OCI-LY7 (cell line): Measurements from ENCODE around the gene PKD1L1. TPM values are rescaled to one million over a fixed set of nuclear protein-coding genes. Genes with fewer than 3 reads are reported as not detected.

Source experiments
- BruUV-seq: library from RNA; stranded (reverse); fragments of 400-500 nt; replicated peaks from 2 replicates; lab custom pipeline; 2021; lab: Mats Ljungman, UMichigan
- CTCF ChIA-PET: fragments of 300-600 bp; sonication (Branson Sonifier 250); formaldehyde crosslinking; loops from one replicate; lab custom pipeline; 2022; ENCODE audit warnings: antibody characterized with exemption; ENCODE audit not compliant: unreplicated experiment; lab: Charles Lee
- POLR2A ChIA-PET: fragments of 300-600 bp; sonication (Branson Sonifier 250); formaldehyde crosslinking; loops from one replicate; lab custom pipeline; 2022; ENCODE audit warnings: antibody characterized with exemption; lab: Charles Lee
- DNase-seq: peaks from one replicate; pipeline ENCODE4 v3.0.0-alpha.2; 2015; ENCODE audit warnings: low spot score
- H2AFZ ChIP-seq: fragments of 200-600 bp; sonication (generic), shearing (Covaris generic); 2 replicates; pipeline ENCODE4 v1.6.1; 2014; ENCODE audit warnings: mild to moderate bottlenecking, antibody characterized with exemption, low read length, moderate library complexity
- H3K27ac ChIP-seq: fragments of 200-600 bp; sonication (generic); 2 replicates; pipeline ENCODE4 v1.5.1; 2014; ENCODE audit warnings: mixed run types, low read depth, mild to moderate bottlenecking, moderate library complexity, low read length, inconsistent platforms; ENCODE audit not compliant: poor library complexity, severe bottlenecking
- H3K36me3 ChIP-seq: fragments of 200-600 bp; sonication (generic); 2 replicates; pipeline ENCODE4 v1.6.1; 2014; ENCODE audit warnings: mild to moderate bottlenecking, antibody characterized with exemption, low read length, moderate library complexity, mixed read lengths; ENCODE audit not compliant: insufficient read depth
- H3K4me1 ChIP-seq: fragments of 200-600 bp; sonication (generic); 2 replicates; pipeline ENCODE4 v1.5.1; 2014; ENCODE audit warnings: mild to moderate bottlenecking, low read length; ENCODE audit not compliant: insufficient read depth, poor library complexity, severe bottlenecking
- H3K4me2 ChIP-seq: fragments of 200-600 bp; sonication (generic); 2 replicates; pipeline ENCODE4 v1.6.1; 2014; ENCODE audit warnings: mild to moderate bottlenecking, low read length
- H3K4me3 ChIP-seq: fragments of 200-600 bp; sonication (generic); 2 replicates; pipeline ENCODE4 v1.5.1; 2014; ENCODE audit warnings: mild to moderate bottlenecking, low read depth, low read length; ENCODE audit not compliant: poor library complexity, severe bottlenecking
- H3K79me2 ChIP-seq: fragments of 200-600 bp; sonication (generic); 2 replicates; pipeline ENCODE4 v1.6.1; 2016; ENCODE audit warnings: low read depth, mild to moderate bottlenecking, low read length, moderate library complexity, mixed read lengths; ENCODE audit not compliant: insufficient read depth
- H3K9me2 ChIP-seq: fragments of 200-600 bp; sonication (generic); 2 replicates; pipeline ENCODE4 v1.6.1; 2016; ENCODE audit warnings: mild to moderate bottlenecking, low read length, mixed read lengths; ENCODE audit not compliant: insufficient read depth
- H3K9me3 ChIP-seq: fragments of 200-600 bp; sonication (generic); 2 replicates; pipeline ENCODE4 v1.6.1; 2014; ENCODE audit warnings: mild to moderate bottlenecking, mixed run types, low read length, mixed read lengths
- H4K20me1 ChIP-seq: fragments of 200-600 bp; sonication (generic); 2 replicates; pipeline ENCODE4 v1.6.1; 2014; ENCODE audit warnings: mild to moderate bottlenecking, antibody characterized with exemption, low read length, moderate library complexity, mixed read lengths; ENCODE audit not compliant: insufficient read depth
- CTCF ChIP-seq: fragments of 200-600 bp; sonication (generic); conservative IDR thresholded peaks from 2 replicates; pipeline ENCODE4 v1.5.1; 2014; ENCODE audit warnings: mild to moderate bottlenecking, antibody characterized with exemption, low read length, moderate library complexity, mixed read lengths
- EZH2phosphoT487 ChIP-seq: fragments of 200-600 bp; sonication (generic); IDR thresholded peaks from 2 replicates; pipeline ENCODE4 v1.6.1; 2018; ENCODE audit warnings: low read depth, borderline replicate concordance, mild to moderate bottlenecking, mixed run types, antibody characterized with exemption, low read length, moderate library complexity, mixed read lengths
- intact Hi-C: fragments of 100-400 bp; cut with micrococcal nuclease; formaldehyde crosslinking; loops from one replicate; pipeline ENCODE4 v1.10.0; 2022; ENCODE audit not compliant: unreplicated experiment
- total RNA-seq, 2 experiments: library from RNA; depleted of rRNA in 1 of 2; stranded (reverse); fragments of >200 nt in 1 of 2; shearing (Covaris generic) in 1 of 2; gene quantifications; 2 replicates each; pipeline ENCODE4 v1.2.3, GENCODE V29; 2014 to 2022

The PKD1L1 gene
- total RNA-seq, 2 experiments from 2014 or later, result 0.19 to 0.63 TPM

GRCh38 chr7:47893721-47894365 is 54.4 kb downstream of the PKD1L1 start:
- H2AFZ ChIP-seq, result no peak overlapping the region
- H3K79me2 ChIP-seq, result no peaks in the 10 kb centered on the region
- H3K4me3 ChIP-seq, result no peak overlapping the region
- no peaks in the 10 kb centered on the region for H3K9me2 ChIP-seq
- intact Hi-C loops, result loop anchor here (5.0 kb wide), 1 partner anchor 43 kb away; no protein-coding TSS in a partner anchor
- no peak for DNase-seq
- no peak overlapping the region for H3K27ac ChIP-seq
- H3K36me3 ChIP-seq, result no peaks in the 10 kb centered on the region
- no peaks in the 10 kb centered on the region for H3K9me3 ChIP-seq
- ChIA-PET CTCF (no interaction called here), POLR2A (interaction anchor here (0.6 to 1.6 kb wide), 4 partner anchors 10 to 1268 kb away, joined by 3 to 4 read pairs (median 4); partner anchors contain the start of gene PKD1L1)
- H3K4me2 ChIP-seq, result no peak overlapping the region
- TF ChIP-seq CTCF (no peak), EZH2phosphoT487 (no peak)
- BruUV-seq, result no TSS peak
- H3K4me1 ChIP-seq, result no peaks in the 10 kb centered on the region
- H4K20me1 ChIP-seq, result no peaks in the 10 kb centered on the region

GRCh38 chr7:47893238-47893637 is 55.0 kb downstream of the PKD1L1 start:
- H3K36me3 ChIP-seq, result no peaks in the 10 kb centered on the region
- ChIA-PET POLR2A (interaction anchor here (0.6 to 0.7 kb wide), 2 partner anchors 43 to 55 kb away, joined by 3 to 8 read pairs; no protein-coding TSS in a partner anchor), CTCF (no interaction called here)
- no peaks in the 10 kb centered on the region for H3K79me2 ChIP-seq
- DNase-seq, result peak; percentile 31
- no peak overlapping the region for H3K4me3 ChIP-seq
- BruUV-seq, result no TSS peak
- H2AFZ ChIP-seq, result no peak overlapping the region
- no peaks in the 10 kb centered on the region for H3K9me3 ChIP-seq
- H3K4me2 ChIP-seq, result no peak overlapping the region
- intact Hi-C loops, result loop anchor here (5.0 kb wide), 1 partner anchor 44 kb away; no protein-coding TSS in a partner anchor
- no peaks in the 10 kb centered on the region for H3K4me1 ChIP-seq
- no peak overlapping the region for H3K27ac ChIP-seq
- H4K20me1 ChIP-seq, result no peaks in the 10 kb centered on the region
- H3K9me2 ChIP-seq, result no peaks in the 10 kb centered on the region
- TF ChIP-seq CTCF (peak; percentile 72), EZH2phosphoT487 (no peak)

- Histone ChIP-seq H3K4me3 (no peak overlapping the region), H3K4me2 (no peak overlapping the region), H3K9me3 (no peaks in the 10 kb centered on the region), H3K4me1 (no peaks in the 10 kb centered on the region), H3K79me2 (no peaks in the 10 kb centered on the region), H3K9me2 (no peaks in the 10 kb centered on the region), H3K36me3 (no peaks in the 10 kb centered on the region), H3K27ac (no peak overlapping the region), H4K20me1 (no peaks in the 10 kb centered on the region), H2AFZ (no peak overlapping the region)
- TF ChIP-seq CTCF (no peak), EZH2phosphoT487 (no peak)
- no TSS peak for BruUV-seq
- DNase-seq, result no peak
- intact Hi-C loops, result loop anchor here (5.0 kb wide), 1 partner anchor 47 kb away; no protein-coding TSS in a partner anchor
- ChIA-PET POLR2A (no interaction called here), CTCF (no interaction called here)
Observed at GRCh38 chr7:47890606-47891005, 57.7 kb downstream of the PKD1L1 start.
